Measurements from ENCODE around the gene CELSR2.

DNA sequence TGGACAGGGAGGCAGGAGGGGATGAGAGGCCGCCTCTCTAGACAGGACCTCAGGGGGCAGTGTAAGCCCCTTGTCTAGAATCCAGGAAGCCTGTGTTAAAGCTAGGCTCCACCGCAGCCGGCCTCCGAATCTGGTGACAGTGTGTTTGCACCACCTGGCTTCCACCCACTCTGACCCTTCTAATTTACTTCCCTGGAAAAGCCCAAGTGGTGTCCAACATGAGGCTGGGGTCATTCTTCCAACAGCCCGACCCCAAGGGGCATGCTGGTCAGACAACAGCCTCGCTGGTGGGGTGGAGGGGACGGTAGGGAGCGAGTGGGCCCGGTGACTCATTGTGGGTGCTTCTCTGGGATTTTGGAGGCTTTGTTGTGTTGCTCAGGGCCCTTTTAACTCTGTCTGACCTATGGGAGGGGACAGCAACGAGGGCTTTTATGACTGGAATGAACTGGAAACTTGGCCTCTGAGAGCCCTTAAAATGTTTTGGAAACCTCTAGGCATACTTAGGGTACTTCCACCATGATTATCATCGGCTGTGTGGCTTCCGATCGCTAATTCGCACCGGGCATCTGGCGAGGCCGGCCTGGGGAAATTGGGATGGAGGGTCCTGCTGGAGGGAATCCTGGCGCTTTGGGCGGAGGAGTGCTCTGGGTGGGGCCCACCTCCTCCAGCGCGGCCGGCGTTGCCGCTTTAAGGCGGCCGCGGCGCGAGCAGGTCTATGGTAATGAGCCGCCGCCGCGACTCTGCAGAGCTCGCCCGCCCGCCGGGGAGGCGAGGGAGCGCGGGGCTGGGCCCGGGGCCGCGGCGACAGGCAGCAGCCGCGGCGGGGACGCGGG is at the start of gene CELSR2:
- TF ChIP-seq, protein P1, sequence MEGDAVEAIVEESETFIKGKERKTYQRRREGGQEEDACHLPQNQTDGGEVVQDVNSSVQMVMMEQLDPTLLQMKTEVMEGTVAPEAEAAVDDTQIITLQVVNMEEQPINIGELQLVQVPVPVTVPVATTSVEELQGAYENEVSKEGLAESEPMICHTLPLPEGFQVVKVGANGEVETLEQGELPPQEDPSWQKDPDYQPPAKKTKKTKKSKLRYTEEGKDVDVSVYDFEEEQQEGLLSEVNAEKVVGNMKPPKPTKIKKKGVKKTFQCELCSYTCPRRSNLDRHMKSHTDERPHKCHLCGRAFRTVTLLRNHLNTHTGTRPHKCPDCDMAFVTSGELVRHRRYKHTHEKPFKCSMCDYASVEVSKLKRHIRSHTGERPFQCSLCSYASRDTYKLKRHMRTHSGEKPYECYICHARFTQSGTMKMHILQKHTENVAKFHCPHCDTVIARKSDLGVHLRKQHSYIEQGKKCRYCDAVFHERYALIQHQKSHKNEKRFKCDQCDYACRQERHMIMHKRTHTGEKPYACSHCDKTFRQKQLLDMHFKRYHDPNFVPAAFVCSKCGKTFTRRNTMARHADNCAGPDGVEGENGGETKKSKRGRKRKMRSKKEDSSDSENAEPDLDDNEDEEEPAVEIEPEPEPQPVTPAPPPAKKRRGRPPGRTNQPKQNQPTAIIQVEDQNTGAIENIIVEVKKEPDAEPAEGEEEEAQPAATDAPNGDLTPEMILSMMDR (conservative IDR thresholded peaks at IDR 0.05; ENCODE audit: low read depth, low read length), result no peak
- TF ChIP-seq EZH2 (IDR thresholded peaks at IDR 0.05; ENCODE audit: borderline replicate concordance, low read depth, low read length, poor library complexity, severe bottlenecking), result no peak
